Non-pigmented ciliary epithelial cell (primary cell): ENCODE measurements around the gene GPS1.

ENCODE experiments used
- DNase-seq: peaks from one replicate; pipeline ENCODE4 v3.0.0-alpha.2; 2010; ENCODE audit warnings: low read depth

GPS1 gene

DNA sequence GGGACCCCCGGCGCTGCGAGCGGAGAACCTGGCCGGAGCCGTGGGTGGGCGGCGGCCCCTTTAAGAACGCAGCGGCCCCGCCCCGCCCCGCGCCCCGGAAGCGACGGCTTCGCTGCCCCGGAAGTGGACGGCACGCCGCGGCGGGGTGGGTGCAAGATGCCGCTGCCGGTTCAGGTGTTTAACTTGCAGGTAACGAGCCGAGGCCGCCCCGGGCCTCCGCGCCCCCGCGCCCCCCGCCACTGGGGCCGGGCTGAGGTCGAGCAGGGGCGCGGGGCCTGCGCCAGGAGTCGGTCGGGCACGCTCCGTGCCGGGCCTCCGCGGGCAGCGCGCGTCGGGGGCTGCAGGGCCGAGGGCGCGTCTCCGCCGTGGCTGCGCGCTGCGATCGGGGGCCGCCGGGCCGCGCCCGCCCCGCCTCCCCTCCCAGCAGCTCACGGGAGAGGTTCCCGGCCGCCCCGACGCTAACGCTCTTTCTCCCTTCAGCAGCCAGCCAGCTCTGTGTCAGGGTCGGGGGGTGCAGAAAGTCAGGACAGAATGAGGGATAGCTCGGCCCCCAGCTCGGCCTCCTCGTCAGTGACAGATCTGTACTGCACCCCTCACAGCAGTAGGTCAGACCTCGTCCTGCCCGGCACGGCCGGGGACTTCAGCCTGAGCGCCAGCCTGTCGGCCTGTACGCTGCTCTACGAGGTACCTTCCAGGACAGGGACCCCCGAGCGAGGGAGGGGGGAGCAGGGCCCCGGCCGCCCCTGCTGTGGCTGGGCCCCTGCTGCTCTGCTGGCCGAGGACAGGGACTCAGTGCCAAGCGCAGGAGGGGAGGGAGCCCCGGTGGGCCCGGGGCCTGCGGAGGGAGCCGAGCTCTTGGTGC is at the start of gene GPS1, which contains the start of gene RFNG:
TSS of gene GPS1 (plus strand) at position 123 of the 862 bp plus-strand sequence. CDS start at position 157, 34 bp downstream.
TSS of gene RFNG (minus strand) at position 36 of the 862 bp plus-strand sequence. CDS start 45 bp downstream, outside the sequence.
- DNase-seq: no peak

GRCh38 chr17:82003411-82004381 is 48.0 kb upstream of the GPS1 start:
- DNase-seq: peak; percentile 67

DNA sequence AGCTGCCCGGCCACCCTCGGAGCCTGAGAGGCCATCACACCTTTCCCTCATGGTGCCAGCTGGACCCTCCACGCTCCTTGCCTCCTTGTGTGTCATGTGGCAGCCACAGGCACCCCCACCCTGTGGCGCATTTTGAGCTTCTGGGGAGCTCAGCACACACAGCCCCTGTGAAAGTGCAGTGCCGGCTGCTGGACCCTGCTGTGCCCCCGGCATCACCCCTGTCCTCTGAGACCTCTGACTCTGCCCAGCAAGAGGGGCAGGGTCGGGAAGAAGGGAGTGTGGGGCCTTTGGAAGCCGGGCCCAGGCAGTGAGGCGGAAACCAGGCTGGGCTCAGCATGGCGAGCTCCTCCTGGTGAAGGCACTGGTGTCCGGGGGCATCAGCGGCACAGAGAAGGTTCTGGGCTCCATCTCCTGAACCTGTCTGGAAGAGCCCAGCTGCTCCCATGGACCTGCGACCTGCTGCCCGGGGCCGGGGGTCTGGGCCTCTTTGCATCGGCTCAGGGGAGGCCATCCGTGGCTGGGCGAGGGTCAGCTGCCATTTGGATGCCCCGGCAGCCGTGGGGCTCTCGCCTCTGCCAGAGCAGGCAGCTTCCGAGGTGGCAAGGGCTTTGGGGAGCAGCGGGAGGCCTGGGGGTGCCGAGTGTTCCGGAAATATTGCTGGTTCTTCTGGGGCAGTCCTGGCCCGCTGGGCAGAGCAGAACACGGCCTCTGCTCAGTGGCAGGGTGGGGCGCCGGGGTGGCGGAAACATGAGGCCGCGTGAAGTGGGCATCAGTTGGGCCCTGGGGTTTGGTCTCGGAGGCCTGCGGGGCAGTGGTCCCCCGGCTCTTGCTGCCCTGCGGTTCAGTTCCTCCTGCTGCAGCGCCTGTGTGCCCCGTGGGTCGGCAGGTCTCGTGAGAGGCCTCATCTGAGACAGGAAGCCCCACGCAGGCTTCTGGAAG is 46.9 kb upstream of the GPS1 start:
- DNase-seq: no peak

DNA sequence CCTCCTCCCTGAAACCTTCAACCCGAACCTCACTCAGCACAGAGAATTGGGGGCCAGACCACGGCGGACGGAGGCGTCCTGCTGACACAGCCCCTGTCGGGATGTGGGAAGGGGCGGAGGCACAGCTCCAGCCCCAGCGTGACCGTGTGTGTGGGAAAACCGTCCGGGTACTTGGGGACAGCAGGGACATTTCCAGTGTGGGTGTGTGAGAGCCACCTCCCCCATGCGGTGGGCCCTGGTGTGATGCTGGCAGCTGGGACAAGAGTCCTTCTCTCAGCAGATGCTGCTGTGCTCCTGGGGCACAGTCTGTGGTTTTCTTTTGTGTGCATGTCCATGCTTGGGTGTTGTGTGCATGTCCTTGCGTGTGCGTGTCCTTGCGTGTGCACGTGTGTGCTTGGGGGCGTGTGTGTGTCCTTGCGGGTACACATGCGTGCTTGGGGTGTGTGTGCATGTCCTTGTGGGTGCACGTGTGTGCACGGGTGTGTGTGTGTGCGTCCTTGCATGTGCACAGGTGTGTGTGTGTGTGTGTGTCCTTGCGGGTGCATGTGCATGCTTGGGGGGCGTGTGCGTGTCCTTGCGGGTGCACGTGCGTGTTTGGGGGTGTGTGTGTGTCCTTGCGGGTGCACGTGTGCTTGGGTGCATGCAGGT is 45.9 kb upstream of the GPS1 start:
- no peak for DNase-seq

- DNase-seq: no peak
These were observed 45.0 kb upstream of the GPS1 start for GRCh38 chr17:82006468-82007227.

DNA sequence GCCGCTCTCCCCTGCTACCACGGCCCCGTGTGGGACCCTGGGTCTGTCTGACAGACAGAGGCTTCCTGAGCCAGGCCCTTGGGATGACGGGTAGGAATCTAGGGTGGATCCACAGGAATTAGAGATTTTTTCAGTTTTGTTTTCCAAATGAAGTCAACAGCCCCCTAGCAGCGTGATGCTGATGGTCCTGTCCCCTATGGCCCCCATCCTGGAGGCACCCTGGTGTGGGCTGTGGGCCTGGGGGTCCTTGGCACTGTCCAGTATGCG is 44.5 kb upstream of the GPS1 start:
- DNase-seq: no peak

- DNase-seq: no peak
These were observed 44.0 kb upstream of the GPS1 start for GRCh38 chr17:82007495-82008257.

GRCh38 chr17:82008258-82008940 is 43.3 kb upstream of the GPS1 start:
- no peak for DNase-seq

- no peak for DNase-seq
These were observed 42.7 kb upstream of the GPS1 start for GRCh38 chr17:82008941-82009405.

- no peak for DNase-seq
These were observed 42.3 kb upstream of the GPS1 start for GRCh38 chr17:82009413-82009812.

GRCh38 chr17:82010575-82011525 is 40.8 kb upstream of the GPS1 start:
- no peak for DNase-seq

DNA sequence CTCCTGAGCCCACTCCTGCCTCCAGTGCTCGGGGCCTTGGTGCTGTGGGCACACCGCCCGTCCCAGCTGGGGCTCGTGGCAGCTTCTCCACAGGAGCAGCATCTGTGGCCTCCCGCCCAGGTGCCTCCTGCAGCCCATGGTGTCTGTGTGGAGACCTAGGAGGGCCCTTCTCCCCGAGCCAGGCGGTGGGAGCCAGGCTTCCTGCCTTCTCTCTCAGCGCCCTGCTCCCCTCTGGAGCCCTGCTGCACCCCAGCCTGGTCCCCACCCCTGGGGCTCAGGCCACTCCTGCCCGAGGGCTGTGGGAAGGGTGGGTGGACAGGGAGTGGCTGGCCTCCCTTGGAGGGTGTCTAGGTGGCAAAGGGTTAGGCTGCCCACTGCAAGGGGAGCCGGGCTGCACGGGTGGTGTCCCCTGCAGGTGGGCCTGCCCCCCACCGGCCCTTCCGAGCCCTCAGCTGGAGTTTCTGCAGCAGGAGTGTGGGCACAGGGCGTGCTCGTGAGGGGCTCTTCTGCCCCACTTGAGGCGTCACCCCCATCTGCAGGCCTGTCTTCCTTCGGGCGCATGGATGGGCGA is 40.0 kb upstream of the GPS1 start:
- no peak for DNase-seq

- no peak for DNase-seq
These were observed 39.4 kb upstream of the GPS1 start for GRCh38 chr17:82012261-82012639.

DNA sequence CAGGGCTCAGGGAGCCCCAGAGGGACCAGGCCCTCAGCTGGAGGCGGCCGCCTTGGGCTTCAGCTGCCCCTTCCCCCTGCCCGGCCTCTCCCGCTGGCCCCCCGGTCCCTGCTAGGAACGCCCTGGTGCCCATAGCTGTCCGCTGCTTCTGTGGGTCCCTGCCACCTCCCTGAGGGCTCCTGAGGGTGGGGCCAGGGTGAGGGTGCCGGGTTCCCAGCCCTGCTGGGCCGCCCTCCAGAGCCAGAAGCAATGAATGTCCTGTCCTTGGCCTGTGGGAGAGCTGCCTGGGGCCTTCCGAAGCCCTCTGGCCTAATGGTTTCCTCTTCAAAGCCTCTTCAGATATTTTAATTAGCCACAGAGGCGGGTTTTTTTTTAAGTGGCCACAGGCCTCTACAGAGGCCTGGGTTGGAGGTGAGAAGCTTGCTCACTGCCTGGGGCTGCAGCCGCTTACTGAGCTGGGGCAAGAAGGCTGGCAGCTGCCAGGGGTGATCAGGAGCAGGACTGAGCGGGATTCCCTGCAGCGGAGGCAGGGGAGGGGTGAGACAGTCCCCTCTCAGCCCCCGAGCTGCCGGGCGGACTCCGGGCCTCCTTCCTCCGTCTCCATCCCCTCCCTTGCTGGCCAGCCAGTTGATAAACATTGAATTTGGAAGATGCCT is 38.9 kb upstream of the GPS1 start:
- no peak for DNase-seq

DNA sequence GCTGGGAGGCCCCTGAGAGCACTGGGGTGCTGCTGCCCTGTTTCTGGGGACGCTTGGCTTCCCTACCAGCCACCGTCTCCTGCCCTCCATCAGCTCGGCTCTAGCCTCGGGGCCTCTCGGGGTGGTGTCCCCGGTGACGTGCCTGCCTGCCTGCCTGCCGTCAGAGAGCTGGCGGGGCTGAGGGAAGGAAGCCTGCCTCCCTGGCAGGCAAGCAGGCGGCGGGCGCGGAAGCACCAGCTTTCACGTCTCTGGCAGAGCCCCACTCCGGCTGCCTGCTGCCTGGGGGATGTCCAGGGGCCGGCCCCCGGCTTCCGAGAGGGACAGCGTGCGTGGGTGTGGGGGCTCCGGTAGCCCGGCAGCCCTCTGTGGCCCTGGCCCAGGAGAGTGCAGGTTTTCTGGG is 38.4 kb upstream of the GPS1 start:
- no peak for DNase-seq

GRCh38 chr17:82013772-82014321 is 37.9 kb upstream of the GPS1 start:
- DNase-seq: no peak

DNA sequence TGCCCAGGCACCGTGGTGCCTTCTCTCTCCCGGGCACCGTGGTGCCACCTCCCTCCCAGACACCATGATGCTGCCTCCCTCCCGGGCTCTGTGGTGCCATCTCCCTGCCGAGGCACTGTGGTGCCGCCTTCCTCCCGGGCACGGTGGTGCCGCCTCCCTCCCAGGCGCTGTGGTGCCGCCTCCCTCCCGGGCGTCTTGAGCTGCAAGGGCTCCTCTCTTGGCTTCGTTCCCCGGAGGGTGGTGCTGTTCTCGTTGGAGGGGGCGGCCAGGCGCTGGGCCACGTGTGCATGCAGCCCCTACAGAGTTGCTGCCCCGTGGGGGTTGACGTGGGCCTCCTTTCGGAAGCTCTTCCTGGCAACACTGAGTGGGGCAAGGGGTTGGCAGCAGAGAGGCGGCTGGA is 37.3 kb upstream of the GPS1 start:
- no peak for DNase-seq
